Hepatocyte (in vitro differentiated cells): ENCODE data around the gene POLR2M. TPM values are rescaled to one million over a fixed set of nuclear protein-coding genes. Genes with fewer than 3 reads are reported as not detected.

Experiments
- DNase-seq: peaks from one replicate; pipeline ENCODE4 v3.0.0-alpha.2; 2016; ENCODE audit warnings: low spot score
- H2AFZ ChIP-seq: fragments of 200-600 bp; sonication (generic); 2 replicates; pipeline ENCODE4 v1.6.0; 2016; ENCODE audit warnings: antibody characterized with exemption, mild to moderate bottlenecking
- H3K27ac ChIP-seq: fragments of 200-600 bp; sonication (generic); 2 replicates; pipeline ENCODE4 v1.5.1; 2016; ENCODE audit warnings: mild to moderate bottlenecking
- H3K27me3 ChIP-seq: fragments of 200-600 bp; sonication (generic); 2 replicates; pipeline ENCODE4 v1.6.1; 2016
- H3K36me3 ChIP-seq: fragments of 200-600 bp; sonication (generic); replicated peaks from 2 replicates; pipeline ENCODE4 v1.5.1; 2016; ENCODE audit warnings: low read depth; ENCODE audit not compliant: insufficient read depth
- H3K4me1 ChIP-seq: fragments of 200-600 bp; sonication (generic); 2 replicates; pipeline ENCODE4 v1.5.1; 2016; ENCODE audit warnings: mild to moderate bottlenecking, moderate library complexity; ENCODE audit not compliant: insufficient read depth
- H3K4me2 ChIP-seq: fragments of 200-600 bp; sonication (generic); 2 replicates; pipeline ENCODE4 v1.6.0; 2016
- H3K4me3 ChIP-seq: fragments of 200-600 bp; sonication (generic); 2 replicates; pipeline ENCODE4 v1.5.1; 2016; ENCODE audit warnings: mild to moderate bottlenecking
- H3K79me2 ChIP-seq: fragments of 200-600 bp; sonication (generic); 2 replicates; pipeline ENCODE4 v1.6.0; 2017; ENCODE audit warnings: mild to moderate bottlenecking
- H3K9me2 ChIP-seq: fragments of 200-600 bp; sonication (generic); replicated peaks from 2 replicates; pipeline ENCODE4 v1.6.0; 2017; ENCODE audit warnings: mild to moderate bottlenecking; ENCODE audit not compliant: insufficient read depth
- H3K9me3 ChIP-seq: fragments of 200-600 bp; sonication (generic); 2 replicates; pipeline ENCODE4 v1.5.1; 2016; ENCODE audit warnings: low read depth, mild to moderate bottlenecking
- H4K20me1 ChIP-seq: fragments of 200-600 bp; sonication (generic); 2 replicates; pipeline ENCODE4 v1.6.0; 2016; ENCODE audit warnings: mild to moderate bottlenecking; ENCODE audit not compliant: insufficient read depth, poor library complexity, severe bottlenecking
- EZH2 ChIP-seq: fragments of 200-600 bp; sonication (generic); IDR thresholded peaks from 2 replicates; pipeline ENCODE4 v1.6.1; 2016; ENCODE audit warnings: antibody characterized with exemption, mild to moderate bottlenecking, borderline replicate concordance
- EZH2phosphoT487 ChIP-seq: fragments of 200-600 bp; sonication (generic); IDR thresholded peaks from one replicate; pipeline ENCODE4 v1.6.1; 2018; ENCODE audit warnings: antibody characterized with exemption, mild to moderate bottlenecking, low read depth, moderate library complexity; ENCODE audit not compliant: unreplicated experiment, severe bottlenecking
- WGBS: methylation state at CpG from one replicate; pipeline ENCODE4 v1.1.6; 2016; ENCODE audit warnings: low lambda C conversion rate; ENCODE audit errors: missing lambda C conversion rate; 5-methylcytosine and 5-hydroxymethylcytosine counted together
- polyA plus RNA-seq: library from polyadenylated mRNA; unstranded; fragments of >200 nt; fragmentation: Nextera tagmentation; extraction: Ambion mirVana; gene quantifications from 2 replicates; pipeline ENCODE4 v1.2.1, GENCODE V29; 2016
- total RNA-seq: library from RNA; depleted of rRNA; stranded (reverse); fragments of >200 nt; gene quantifications from 2 replicates; pipeline ENCODE4 v1.2.3, GENCODE V29; 2014
- TF ChIP-seq, protein P1 (sequence below): fragments of 200-600 bp; sonication (generic); IDR thresholded peaks from 2 replicates; pipeline ENCODE4 v1.5.1; 2016; ENCODE audit warnings: antibody characterized with exemption, mild to moderate bottlenecking; ENCODE audit not compliant: poor library complexity

POLR2M gene
- total and polyA plus RNA-seq, 2 experiments from 2014 or later, result 27.0 to 145 TPM

DNA sequence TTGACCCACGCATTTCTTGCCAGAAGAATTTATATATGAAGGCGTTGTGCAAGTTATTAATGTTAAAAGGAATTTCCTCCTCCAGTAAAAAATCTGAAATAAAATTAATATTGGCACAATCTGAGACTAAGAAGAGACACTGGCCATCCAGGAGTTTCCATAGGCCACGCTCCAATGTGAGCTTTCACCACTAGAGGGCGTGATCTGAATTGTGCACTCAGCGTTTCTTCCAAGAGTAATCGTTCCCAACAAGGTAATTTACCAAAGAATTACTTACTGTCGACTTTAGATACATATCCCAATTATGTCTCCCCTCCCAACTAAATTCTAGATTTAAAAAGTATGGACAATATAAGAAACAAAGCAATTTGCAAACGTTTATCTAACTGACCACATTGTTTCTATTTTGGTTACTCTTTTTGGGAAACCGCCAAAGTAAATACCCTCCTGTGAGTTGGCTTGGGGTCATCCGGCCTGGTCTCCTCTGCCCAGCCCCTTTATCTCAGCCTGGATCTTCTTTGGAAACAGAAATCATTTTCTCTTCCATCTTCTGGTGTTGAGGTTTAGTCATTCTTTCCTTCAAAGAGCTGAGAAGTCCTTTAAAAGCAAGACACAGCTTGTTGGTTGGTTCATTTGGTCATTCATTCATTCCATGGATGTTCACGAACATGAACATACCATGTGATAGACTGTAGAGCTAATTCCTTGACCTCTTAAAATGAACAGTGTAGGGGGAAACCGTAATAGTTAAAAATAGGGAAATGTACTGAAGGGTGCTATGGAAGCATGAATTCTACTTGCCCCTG is 26.2 kb downstream of the POLR2M start:
- TF ChIP-seq, protein P1, sequence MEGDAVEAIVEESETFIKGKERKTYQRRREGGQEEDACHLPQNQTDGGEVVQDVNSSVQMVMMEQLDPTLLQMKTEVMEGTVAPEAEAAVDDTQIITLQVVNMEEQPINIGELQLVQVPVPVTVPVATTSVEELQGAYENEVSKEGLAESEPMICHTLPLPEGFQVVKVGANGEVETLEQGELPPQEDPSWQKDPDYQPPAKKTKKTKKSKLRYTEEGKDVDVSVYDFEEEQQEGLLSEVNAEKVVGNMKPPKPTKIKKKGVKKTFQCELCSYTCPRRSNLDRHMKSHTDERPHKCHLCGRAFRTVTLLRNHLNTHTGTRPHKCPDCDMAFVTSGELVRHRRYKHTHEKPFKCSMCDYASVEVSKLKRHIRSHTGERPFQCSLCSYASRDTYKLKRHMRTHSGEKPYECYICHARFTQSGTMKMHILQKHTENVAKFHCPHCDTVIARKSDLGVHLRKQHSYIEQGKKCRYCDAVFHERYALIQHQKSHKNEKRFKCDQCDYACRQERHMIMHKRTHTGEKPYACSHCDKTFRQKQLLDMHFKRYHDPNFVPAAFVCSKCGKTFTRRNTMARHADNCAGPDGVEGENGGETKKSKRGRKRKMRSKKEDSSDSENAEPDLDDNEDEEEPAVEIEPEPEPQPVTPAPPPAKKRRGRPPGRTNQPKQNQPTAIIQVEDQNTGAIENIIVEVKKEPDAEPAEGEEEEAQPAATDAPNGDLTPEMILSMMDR, result peak; percentile 69
- TF ChIP-seq EZH2phosphoT487, result no peak
- 44% methylated on average over 12 of the region's 12 CpGs for WGBS
- H3K27ac ChIP-seq, result no peak overlapping the region

DNA sequence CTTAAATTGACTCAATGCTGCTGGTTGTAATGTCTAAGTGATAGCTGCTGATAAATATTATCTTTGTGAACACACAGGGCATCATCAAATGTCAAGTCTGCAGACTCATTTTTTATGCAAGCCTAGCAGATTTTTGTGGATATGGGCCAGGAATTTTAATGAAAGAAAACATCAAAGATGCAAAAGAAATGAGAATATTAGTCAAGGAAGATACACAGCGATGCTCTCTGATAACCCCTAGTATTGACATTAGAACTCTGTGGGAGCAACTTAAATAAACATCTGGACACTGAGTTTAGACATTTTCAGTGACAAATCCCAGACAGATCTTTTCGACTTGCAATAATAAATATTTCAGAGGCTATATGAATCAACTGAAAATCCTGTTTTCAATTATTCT is 28.3 kb downstream of the POLR2M start:
- Histone ChIP-seq H3K4me2 (no peak overlapping the region), H3K36me3 (no peaks in the 10 kb centered on the region), H3K27me3 (no peaks in the 10 kb centered on the region), H3K4me3 (no peak overlapping the region), H3K79me2 (no peaks in the 10 kb centered on the region), H4K20me1 (no peaks in the 10 kb centered on the region), H3K9me2 (no peaks in the 10 kb centered on the region), H3K9me3 (no peaks in the 10 kb centered on the region), H3K27ac (no peak overlapping the region), H3K4me1 (peaks cover 4% of the 10 kb centered on the region), H2AFZ (no peak overlapping the region)
- TF ChIP-seq, protein P1, result no peak
- TF ChIP-seq EZH2, result no peak
- TF ChIP-seq EZH2phosphoT487, result no peak
- 14% methylated on average over 2 of the region's 2 CpGs for WGBS
- DNase-seq, result no peak

More for the DNA sequence above, 26.2 kb downstream of the POLR2M start:
- Histone ChIP-seq H3K79me2 (no peaks in the 10 kb centered on the region), H3K36me3 (no peaks in the 10 kb centered on the region), H3K4me3 (no peak overlapping the region), H3K9me2 (no peaks in the 10 kb centered on the region), H3K9me3 (no peaks in the 10 kb centered on the region), H3K27me3 (no peaks in the 10 kb centered on the region), H3K4me2 (no peak overlapping the region), H4K20me1 (no peaks in the 10 kb centered on the region), H3K4me1 (peaks cover 4% of the 10 kb centered on the region), H2AFZ (no peak overlapping the region)
- peak; percentile 69 for DNase-seq

- no peaks in the 10 kb centered on the region for H3K79me2 ChIP-seq
- no peak overlapping the region for H3K4me3 ChIP-seq
- 66% methylated on average over 8 of the region's 8 CpGs for WGBS
- no peaks in the 10 kb centered on the region for H3K27me3 ChIP-seq
- H3K9me3 ChIP-seq, result no peaks in the 10 kb centered on the region
- TF ChIP-seq EZH2phosphoT487 (no peak), EZH2 (no peak)
- TF ChIP-seq, protein P1, result no peak
- H3K4me2 ChIP-seq, result no peak overlapping the region
- no peak for DNase-seq
- H3K27ac ChIP-seq, result no peak overlapping the region
- H3K36me3 ChIP-seq, result no peaks in the 10 kb centered on the region
- H4K20me1 ChIP-seq, result no peaks in the 10 kb centered on the region
- H3K4me1 ChIP-seq, result peaks cover 4% of the 10 kb centered on the region
- H2AFZ ChIP-seq, result no peak overlapping the region
- H3K9me2 ChIP-seq, result no peaks in the 10 kb centered on the region
These were observed 28.9 kb downstream of the POLR2M start for GRCh38 chr15:57735431-57735830.
